Measurements from ENCODE around the gene MORN2. TPM values are rescaled to one million over a fixed set of nuclear protein-coding genes. Genes with fewer than 3 reads are reported as not detected.

Gene MORN2
- total RNA-seq, 1 donor from 2014 or later = 5.7 TPM

- H3K4me3 Mint-ChIP-seq (ENCODE audit: unreplicated experiment) = no peak overlapping the region
- H3K4me1 Mint-ChIP-seq (ENCODE audit: low read depth, unreplicated experiment) = no peaks in the 10 kb centered on the region
- no peaks in the 10 kb centered on the region for H3K27me3 Mint-ChIP-seq (ENCODE audit: unreplicated experiment)
- H3K27ac Mint-ChIP-seq (ENCODE audit: unreplicated experiment) = no peak overlapping the region
- H3K9me3 Mint-ChIP-seq (ENCODE audit: unreplicated experiment) = no peaks in the 10 kb centered on the region
- TF ChIP-seq CTCF (IDR thresholded peaks at IDR 0.05; ENCODE audit: partially characterized antibody, unreplicated experiment) = no peak
- peaks cover 4% of the 10 kb centered on the region for H3K36me3 Mint-ChIP-seq (ENCODE audit: unreplicated experiment)
- no peak for DNase-seq
Observed at GRCh38 chr2:38862476-38862875, 13.3 kb upstream of the MORN2 start.

GRCh38 chr2:38863061-38863695 is 12.6 kb upstream of the MORN2 start:
- no peak for TF ChIP-seq CTCF (IDR thresholded peaks at IDR 0.05; ENCODE audit: partially characterized antibody, unreplicated experiment)
- no peaks in the 10 kb centered on the region for H3K27me3 Mint-ChIP-seq (ENCODE audit: unreplicated experiment)
- DNase-seq = no peak
- H3K9me3 Mint-ChIP-seq (ENCODE audit: unreplicated experiment) = no peaks in the 10 kb centered on the region
- H3K27ac Mint-ChIP-seq (ENCODE audit: unreplicated experiment) = no peak overlapping the region
- H3K4me3 Mint-ChIP-seq (ENCODE audit: unreplicated experiment) = no peak overlapping the region
- peaks cover 4% of the 10 kb centered on the region for H3K36me3 Mint-ChIP-seq (ENCODE audit: unreplicated experiment)
- no peaks in the 10 kb centered on the region for H3K4me1 Mint-ChIP-seq (ENCODE audit: low read depth, unreplicated experiment)

- Mint-ChIP-seq H3K4me3 (ENCODE audit: unreplicated experiment) (no peak overlapping the region), H3K4me1 (ENCODE audit: low read depth, unreplicated experiment) (no peaks in the 10 kb centered on the region)
Observed at GRCh38 chr2:38866773-38867443, 8.9 kb upstream of the MORN2 start.

GRCh38 chr2:38871432-38871831 is 4.3 kb upstream of the MORN2 start:
- no peak overlapping the region for H3K4me3 Mint-ChIP-seq (ENCODE audit: unreplicated experiment)
- H3K27me3 Mint-ChIP-seq (ENCODE audit: unreplicated experiment) = peaks cover 2% of the 10 kb centered on the region
- no peak for TF ChIP-seq CTCF (IDR thresholded peaks at IDR 0.05; ENCODE audit: partially characterized antibody, unreplicated experiment)
- H3K4me1 Mint-ChIP-seq (ENCODE audit: low read depth, unreplicated experiment) = peaks cover 10% of the 10 kb centered on the region
- H3K36me3 Mint-ChIP-seq (ENCODE audit: unreplicated experiment) = peaks cover 22% of the 10 kb centered on the region
- no peak for DNase-seq
- H3K9me3 Mint-ChIP-seq (ENCODE audit: unreplicated experiment) = peaks cover 5% of the 10 kb centered on the region
- H3K27ac Mint-ChIP-seq (ENCODE audit: unreplicated experiment) = no peak overlapping the region

More at GRCh38 chr2:38866773-38867443, 8.9 kb upstream of the MORN2 start:
- no peak for DNase-seq
- Mint-ChIP-seq H3K9me3 (ENCODE audit: unreplicated experiment) (peaks cover 5% of the 10 kb centered on the region), H3K36me3 (ENCODE audit: unreplicated experiment) (peaks cover 13% of the 10 kb centered on the region), H3K27me3 (ENCODE audit: unreplicated experiment) (no peaks in the 10 kb centered on the region), H3K27ac (ENCODE audit: unreplicated experiment) (no peak overlapping the region)
- no peak for TF ChIP-seq CTCF (IDR thresholded peaks at IDR 0.05; ENCODE audit: partially characterized antibody, unreplicated experiment)

- no peak overlapping the region for H3K4me3 Mint-ChIP-seq (ENCODE audit: unreplicated experiment)
- H3K27me3 Mint-ChIP-seq (ENCODE audit: unreplicated experiment) = peaks cover 2% of the 10 kb centered on the region
- H3K4me1 Mint-ChIP-seq (ENCODE audit: low read depth, unreplicated experiment) = peaks cover 10% of the 10 kb centered on the region
- DNase-seq = no peak
- peaks cover 5% of the 10 kb centered on the region for H3K9me3 Mint-ChIP-seq (ENCODE audit: unreplicated experiment)
- no peak for TF ChIP-seq CTCF (IDR thresholded peaks at IDR 0.05; ENCODE audit: partially characterized antibody, unreplicated experiment)
- H3K36me3 Mint-ChIP-seq (ENCODE audit: unreplicated experiment) = peaks cover 22% of the 10 kb centered on the region
- H3K27ac Mint-ChIP-seq (ENCODE audit: unreplicated experiment) = no peak overlapping the region
Observed at GRCh38 chr2:38873763-38874162, 2.0 kb upstream of the MORN2 start.

Data from glutamatergic neuron (in vitro differentiated cells).